NCI-H1436 treated with DMSO at 0.1 percent for 48 hours (cell line): ENCODE measurements around the gene TMEM100.

Experiments used
- DNase-seq: peaks from one replicate; lab custom pipeline; 2025; lab: John Stamatoyannopoulos, UW

Gene TMEM100

GRCh38 chr17:55743103-55743679 is 20.5 kb upstream of the TMEM100 start:
- no peak for DNase-seq

- DNase-seq = no peak
Observed at GRCh38 chr17:55742272-55743102, 19.8 kb upstream of the TMEM100 start.

GRCh38 chr17:55741356-55741700 is 18.7 kb upstream of the TMEM100 start:
- DNase-seq = no peak

- no peak for DNase-seq
Observed at GRCh38 chr17:55740511-55741355, 18.1 kb upstream of the TMEM100 start.

DNA sequence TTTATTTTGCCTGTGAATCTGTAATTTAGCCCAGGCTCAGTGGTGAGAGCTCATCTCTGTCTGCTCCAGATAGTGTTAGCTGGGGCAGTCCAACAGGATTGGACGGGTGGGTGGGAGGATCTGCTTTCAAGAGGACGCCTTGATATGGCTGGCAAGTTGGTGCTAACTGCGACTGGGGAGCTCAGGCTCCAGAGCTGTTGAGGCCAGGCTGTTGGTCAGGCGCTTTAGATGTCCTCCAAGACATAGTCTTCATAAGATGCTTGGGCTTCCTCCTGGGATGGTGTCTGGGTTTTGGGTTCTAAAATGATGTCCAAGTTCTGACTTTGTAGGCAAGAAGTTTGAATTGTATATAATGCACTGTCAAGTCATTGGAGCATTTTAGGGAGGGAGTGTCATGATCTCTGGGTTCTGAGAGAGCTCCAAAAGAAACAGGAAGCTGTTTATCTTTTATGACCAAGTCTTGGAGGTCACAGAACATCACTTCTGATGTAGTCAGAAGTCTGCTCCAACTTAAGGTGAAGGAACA is 15.4 kb upstream of the TMEM100 start:
- DNase-seq = no peak

DNA sequence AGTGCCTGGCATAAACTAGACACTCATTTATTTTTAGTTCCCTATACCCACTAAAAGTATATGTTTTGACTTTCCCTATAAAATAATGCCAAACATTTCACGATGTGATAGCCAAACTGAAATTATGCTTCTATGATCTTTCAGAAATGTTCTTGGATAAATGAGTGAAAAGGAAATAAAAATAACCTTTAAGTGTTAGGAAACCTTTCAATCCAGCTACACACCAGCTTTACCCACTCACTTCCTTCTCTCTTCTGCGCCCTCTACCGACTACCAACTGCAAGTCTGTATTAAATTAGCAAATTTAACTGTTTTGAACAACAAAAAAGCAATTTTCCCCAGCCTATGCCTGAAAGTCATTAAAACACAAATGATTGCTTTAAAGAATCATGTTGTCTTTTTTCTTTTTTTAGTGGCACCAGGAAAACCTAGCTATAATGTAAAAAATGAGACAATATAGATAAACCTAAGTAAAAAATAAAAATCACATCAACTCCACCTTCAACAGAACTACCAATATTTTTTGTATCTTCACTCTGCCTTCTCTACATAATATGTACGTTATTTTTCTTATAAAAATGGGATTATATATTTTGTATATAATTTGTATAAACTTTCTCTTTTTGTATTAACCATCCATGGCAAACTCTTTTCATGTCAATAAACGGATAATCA is 13.2 kb upstream of the TMEM100 start:
- no peak for DNase-seq

- DNase-seq = no peak
Observed at GRCh38 chr17:55734128-55734781, 11.6 kb upstream of the TMEM100 start.

DNA sequence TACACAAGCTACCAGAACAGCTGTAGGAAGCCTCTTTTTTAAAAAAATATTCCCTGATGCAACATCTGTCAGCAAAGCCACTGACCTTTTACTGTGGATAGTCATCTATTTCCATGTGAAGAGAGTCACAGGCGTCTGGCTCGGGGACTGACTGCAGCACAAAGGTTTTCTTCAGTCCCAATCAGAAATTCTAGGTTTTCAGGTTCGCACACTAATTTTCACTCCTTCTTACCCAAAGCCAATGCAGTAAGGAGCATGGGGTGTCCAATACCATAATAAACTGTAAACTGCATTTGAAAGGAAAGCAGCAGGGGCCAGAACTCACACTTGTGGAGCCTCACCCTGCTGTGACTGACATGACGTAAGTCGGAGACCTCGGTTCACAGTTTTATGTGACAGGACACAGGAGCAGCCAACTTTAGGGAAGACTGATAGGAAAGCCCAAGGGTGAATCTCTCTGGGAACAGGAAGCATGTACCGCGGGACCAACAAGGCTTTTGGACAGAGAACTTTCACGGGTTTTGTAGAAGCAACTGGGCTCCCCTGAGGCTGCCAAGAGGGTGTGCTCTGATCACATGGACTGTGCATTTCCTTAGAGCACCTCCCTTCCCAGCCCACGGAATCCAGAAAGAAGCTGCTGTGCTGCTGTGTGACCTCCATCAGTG is 9.1 kb upstream of the TMEM100 start:
- no peak for DNase-seq

GRCh38 chr17:55730808-55731207 is 8.1 kb upstream of the TMEM100 start:
- DNase-seq = no peak

GRCh38 chr17:55730380-55730779 is 7.7 kb upstream of the TMEM100 start:
- DNase-seq = no peak

DNA sequence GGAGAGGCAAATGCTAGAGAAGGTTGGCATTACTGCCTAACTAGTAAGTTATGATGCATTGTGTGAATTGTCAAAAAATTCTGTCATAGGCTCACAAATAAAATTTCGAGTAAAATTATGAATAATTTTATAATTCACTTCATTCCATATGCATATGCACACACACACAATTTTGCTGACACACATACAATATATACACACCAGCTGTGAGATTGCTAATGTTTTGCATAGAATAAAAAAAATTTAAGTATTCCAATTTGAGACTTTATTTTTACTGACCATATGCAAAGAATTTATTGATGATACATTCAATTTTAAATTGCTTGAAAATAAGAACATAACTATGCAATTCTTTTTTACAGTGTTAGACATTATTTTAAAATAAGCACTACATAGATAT is 6.8 kb upstream of the TMEM100 start:
- DNase-seq = no peak

DNA sequence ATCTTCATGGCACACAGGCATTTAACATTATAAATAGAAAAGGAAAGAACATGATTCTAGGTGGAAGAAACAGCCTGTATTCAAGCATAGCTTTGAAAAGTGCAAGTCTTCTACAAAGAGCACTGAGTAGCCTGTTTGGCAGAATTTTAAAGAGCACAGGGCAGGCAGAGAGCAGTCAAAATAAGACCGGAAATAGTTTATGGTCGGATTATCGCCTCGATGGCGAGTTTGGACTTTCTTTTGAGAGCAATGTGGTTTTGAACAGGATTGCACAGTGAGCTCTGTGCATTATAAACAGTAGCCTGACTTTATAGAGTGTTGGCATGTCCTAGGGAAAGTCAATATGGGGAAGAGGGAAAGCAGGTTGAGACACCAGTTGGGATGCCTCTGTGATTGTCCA is 6.2 kb upstream of the TMEM100 start:
- DNase-seq = no peak

GRCh38 chr17:55728361-55728760 is 5.7 kb upstream of the TMEM100 start:
- no peak for DNase-seq

DNA sequence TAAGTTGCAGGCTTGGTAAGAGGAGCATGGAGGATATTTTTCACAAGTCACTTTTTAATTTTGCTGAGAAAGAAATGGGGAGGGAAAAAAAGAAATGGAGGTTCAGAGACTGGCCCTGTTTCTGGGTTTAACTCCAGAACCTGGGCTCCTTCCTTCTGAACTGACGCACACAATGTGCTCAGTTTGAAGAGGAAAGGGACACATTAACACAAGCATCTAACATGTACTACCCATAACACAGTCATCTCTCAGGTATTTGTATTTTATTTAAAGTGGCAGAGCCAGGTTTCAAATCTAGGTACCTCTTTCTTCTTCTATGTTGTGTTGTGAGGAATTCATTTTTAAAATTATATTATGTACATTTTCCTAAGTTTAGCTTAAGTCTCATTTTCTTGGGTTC is 5.3 kb upstream of the TMEM100 start:
- no peak for DNase-seq

- DNase-seq = no peak
Observed at GRCh38 chr17:55727275-55727674, 4.6 kb upstream of the TMEM100 start.

DNA sequence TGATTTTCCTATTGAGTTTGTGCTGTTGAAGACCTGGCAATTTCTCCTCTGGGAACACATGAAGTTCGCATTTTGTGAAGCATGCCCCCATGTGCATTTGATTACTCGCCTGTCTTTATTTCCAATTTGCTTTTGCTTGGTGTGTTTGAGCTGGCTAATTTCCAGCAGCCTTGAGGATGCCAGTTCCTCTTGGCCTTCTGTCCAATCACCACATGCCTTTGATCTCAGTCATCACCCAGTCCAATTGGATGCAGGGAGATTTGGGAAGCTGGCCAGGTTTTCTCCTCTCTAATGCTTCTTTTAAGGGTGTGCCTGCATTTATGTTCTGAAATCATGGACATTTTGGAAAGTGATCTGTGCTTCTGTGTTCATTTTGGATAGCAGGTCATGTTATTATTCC is 3.8 kb upstream of the TMEM100 start:
- no peak for DNase-seq

DNA sequence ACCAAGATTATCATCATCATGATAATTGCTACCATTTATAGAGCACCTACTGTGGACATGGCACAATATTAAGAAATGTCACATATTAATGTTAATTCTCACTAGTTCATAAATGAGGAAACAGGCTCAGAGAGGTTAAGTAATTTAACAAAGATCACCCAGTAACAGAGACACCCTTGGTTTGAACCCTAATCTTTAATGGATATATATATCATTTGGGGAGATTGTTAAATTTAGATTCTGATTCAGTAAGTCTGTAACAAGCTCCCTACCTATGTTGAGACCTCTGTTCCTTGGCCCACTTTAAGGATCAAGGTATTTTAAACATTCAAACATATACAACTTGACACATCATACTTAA is 804 bp upstream of the TMEM100 start:
- no peak for DNase-seq

DNA sequence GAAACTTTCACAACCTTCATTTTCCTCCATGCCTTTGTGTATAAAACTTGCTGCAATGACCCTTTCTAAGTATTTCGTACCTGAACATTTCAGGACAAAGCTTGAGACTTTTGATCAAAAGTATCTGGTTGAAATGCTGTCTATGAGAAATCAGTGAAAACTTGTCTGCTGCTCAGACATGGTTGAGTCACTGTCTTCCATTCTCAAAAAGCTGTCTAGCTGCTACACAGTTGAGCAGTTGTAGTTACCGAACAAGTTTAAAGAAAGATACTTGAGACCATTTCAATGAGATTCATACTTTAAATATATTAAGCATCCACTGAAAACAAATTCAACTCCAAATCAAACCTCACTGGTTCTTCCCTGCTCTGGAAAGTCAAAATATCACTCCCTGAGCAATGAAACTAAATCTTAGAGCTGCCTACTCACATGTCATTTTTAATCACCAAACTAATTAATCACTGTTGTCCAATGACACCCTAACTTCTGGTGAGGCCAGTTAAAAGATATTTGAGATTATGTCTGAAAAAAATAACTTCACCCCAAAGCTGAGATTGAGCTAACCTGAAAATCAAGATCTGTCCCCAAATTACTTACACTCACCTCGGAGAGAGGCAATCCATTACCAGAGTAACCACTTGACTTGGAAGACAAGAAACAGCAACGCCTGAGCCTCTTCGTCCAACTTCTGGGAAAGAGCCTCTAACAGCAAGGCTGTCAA is 488 bp downstream of the TMEM100 start:
- no peak for DNase-seq

DNA sequence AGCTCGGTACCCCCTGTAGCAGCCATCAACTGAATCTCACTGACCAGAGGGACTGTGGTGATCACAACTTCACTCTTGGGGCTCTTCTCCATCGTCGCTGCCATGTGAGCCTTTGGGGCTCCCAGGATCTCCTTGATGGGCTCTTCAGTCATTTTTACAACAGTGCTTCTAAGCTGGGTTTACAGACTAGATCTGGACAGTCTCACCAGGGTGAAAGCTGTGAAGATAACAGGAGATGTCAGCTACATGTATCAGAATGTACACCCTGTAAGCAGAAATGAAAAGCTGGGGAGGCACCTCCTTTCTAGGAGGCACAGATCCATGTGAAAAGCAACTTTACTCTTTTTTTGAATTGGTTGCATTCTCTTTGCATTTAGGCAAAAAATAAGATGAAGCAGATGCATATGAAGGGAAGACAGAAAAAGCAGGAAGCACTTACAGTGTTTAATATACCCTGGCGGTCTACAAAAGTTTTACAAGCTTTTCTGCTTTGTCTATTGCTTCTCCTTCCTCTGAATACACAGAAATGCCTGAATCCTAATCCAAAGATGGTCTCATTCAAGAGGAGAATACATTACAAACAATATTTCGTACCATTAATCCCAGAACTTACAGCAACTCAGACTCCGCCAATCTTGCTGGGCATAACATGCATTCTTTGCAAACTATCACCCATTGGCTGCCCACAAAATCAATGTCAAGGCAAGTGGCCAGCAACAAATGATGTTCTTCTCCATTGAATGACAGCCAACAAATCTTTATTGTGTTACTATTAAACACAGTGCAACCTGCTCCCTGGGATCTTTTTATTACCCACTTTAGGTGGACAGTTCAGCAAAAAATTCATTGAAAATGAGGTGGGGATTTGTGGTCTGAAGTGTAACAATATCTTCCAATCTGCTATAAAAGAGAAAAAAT is 1.5 kb downstream of the TMEM100 start:
- no peak for DNase-seq
